Endodermal cell (in vitro differentiated cells): ENCODE data around the gene FNDC3A. TPM values are rescaled to one million over a fixed set of nuclear protein-coding genes. Genes with fewer than 3 reads are reported as not detected.

ENCODE experiments used
- DNase-seq: peaks from one replicate; pipeline ENCODE4 v3.0.0-alpha.2; 2017
- H3K27ac ChIP-seq: 2 replicates; pipeline ENCODE4 v1.5.1; 2013; ENCODE audit warnings: mild to moderate bottlenecking, low read depth, low read length, moderate library complexity
- H3K27me3 ChIP-seq: 2 replicates; pipeline ENCODE4 v1.6.1; 2013; ENCODE audit warnings: mild to moderate bottlenecking, low read length, moderate library complexity; ENCODE audit not compliant: insufficient read depth, control insufficient read depth, poor library complexity, severe bottlenecking
- H3K36me3 ChIP-seq: 2 replicates; pipeline ENCODE4 v1.7.0; 2013; ENCODE audit warnings: mild to moderate bottlenecking, low read length, moderate library complexity; ENCODE audit not compliant: control insufficient read depth, insufficient read depth
- H3K4me1 ChIP-seq: one replicate; pipeline ENCODE4 v1.7.0; 2013; ENCODE audit warnings: low read length; ENCODE audit not compliant: control insufficient read depth, insufficient read depth
- H3K4me3 ChIP-seq: 2 replicates; pipeline ENCODE4 v1.5.1; 2013; ENCODE audit warnings: mild to moderate bottlenecking, low read length, moderate library complexity
- H3K9ac ChIP-seq: 2 replicates; pipeline ENCODE4 v1.6.1; 2013; ENCODE audit warnings: mild to moderate bottlenecking, low read length, moderate library complexity; ENCODE audit not compliant: poor library complexity, severe bottlenecking; ENCODE audit errors: extremely low read depth
- H3K9me3 ChIP-seq: 2 replicates; pipeline ENCODE4 v1.6.1; 2013; ENCODE audit warnings: mild to moderate bottlenecking, low read length, moderate library complexity; ENCODE audit not compliant: control insufficient read depth
- H3K27ac Mint-ChIP-seq: 2 replicates; pipeline ENCODE4 v1.8.0; 2020; ENCODE audit warnings: mixed read lengths
- H3K27me3 Mint-ChIP-seq: 2 replicates; pipeline ENCODE4 v1.8.0; 2021; ENCODE audit warnings: mild to moderate bottlenecking, mixed read lengths; ENCODE audit not compliant: insufficient read depth
- H3K36me3 Mint-ChIP-seq: 2 replicates; pipeline ENCODE4 v1.8.0; 2020; ENCODE audit warnings: low read depth, mixed read lengths
- H3K4me1 Mint-ChIP-seq: 2 replicates; pipeline ENCODE4 v1.8.0; 2020; ENCODE audit warnings: mixed read lengths
- H3K4me3 Mint-ChIP-seq: 2 replicates; pipeline ENCODE4 v1.8.0; 2020; ENCODE audit warnings: mild to moderate bottlenecking, moderate library complexity, mixed read lengths
- H3K9me3 Mint-ChIP-seq: 2 replicates; pipeline ENCODE4 v1.8.0; 2020; ENCODE audit warnings: mild to moderate bottlenecking, mixed read lengths
- WGBS, 2 experiments: methylation state at CpG; one replicate each; pipeline versions ENCODE4 v1.1.5 to v1.1.7; 2013; ENCODE audit warnings: missing lambda C conversion rate in 2 of 2, mixed read lengths in 1 of 2; ENCODE audit not compliant: insufficient coverage in 1 of 2, insufficient read length in 1 of 2; 5-methylcytosine and 5-hydroxymethylcytosine counted together
- total RNA-seq, 2 donors: library from RNA; stranded (reverse); fragmentation: NEBNext Ultra II Directional in 1 of 2; extraction: Animal tissue kit (Norgen Biotek cat#: 25700) in 1 of 2; gene quantifications; 2 replicates in 1 of 2; 3 replicates in 1 of 2; pipeline ENCODE4 v1.2.1, GENCODE V29; 2021
- TF ChIP-seq, protein P1 (sequence below): fragments of 200-600 bp; sonication (generic); conservative IDR thresholded peaks from 2 replicates; pipeline ENCODE4 v1.5.0; 2021; ENCODE audit warnings: antibody characterized with exemption, mild to moderate bottlenecking

Gene FNDC3A
- total RNA-seq, 2 donors from 2014 or later: 42.2 to 42.8 TPM

DNA sequence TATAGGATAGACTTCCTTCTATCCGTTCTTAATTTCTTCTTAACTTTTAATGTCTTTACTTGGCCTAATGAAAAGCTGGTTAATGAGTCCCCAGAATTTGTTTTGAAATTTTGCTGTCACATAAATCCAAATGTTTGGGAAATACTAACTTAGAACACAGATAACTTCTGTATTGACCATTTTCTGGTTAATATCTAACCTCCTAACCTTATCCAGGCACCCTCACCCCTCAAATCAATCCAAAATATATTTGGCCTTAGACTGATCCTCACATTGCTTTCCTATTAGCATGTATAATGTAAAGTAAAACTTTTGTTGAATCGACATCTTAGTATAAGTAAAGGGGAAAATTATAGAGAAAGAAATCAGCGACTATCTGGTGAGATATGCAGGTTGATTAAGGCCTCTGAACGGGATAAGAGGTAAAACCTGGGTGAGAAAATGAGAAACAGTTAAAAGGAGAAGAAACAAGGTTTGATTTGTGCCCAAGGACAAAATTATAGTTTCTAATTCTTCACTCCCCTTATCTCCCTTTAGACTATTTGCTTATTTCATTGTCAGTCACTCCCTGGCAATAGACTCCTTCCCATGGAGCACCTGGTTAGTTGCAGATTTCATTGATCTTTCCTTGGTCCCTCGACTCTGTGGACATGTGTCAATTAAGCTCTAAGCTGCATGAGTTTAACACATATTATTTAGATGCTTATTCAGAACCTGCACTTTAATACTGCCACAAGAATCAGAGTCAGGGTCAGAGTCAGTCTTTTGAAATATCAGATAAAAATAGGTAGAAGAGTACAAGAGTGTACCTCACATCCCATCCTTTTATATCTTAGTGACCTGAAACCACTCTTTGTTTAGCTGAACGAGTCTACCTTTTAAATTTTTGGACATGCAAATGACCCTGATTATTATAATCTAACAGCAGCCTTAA, 125.2 kb downstream of the FNDC3A start:
- WGBS, 2 experiments: 86 to 92% methylated on average over 4 to 5 of the region's 6 CpGs
- Histone ChIP-seq H3K4me3 (no peak overlapping the region), H3K9ac (no peak overlapping the region), H3K9me3 (no peaks in the 10 kb centered on the region), H3K27me3 (no peaks in the 10 kb centered on the region), H3K27ac (no peak overlapping the region), H3K4me1 (no peaks in the 10 kb centered on the region), H3K36me3 (no peaks in the 10 kb centered on the region)
- TF ChIP-seq, protein P1, sequence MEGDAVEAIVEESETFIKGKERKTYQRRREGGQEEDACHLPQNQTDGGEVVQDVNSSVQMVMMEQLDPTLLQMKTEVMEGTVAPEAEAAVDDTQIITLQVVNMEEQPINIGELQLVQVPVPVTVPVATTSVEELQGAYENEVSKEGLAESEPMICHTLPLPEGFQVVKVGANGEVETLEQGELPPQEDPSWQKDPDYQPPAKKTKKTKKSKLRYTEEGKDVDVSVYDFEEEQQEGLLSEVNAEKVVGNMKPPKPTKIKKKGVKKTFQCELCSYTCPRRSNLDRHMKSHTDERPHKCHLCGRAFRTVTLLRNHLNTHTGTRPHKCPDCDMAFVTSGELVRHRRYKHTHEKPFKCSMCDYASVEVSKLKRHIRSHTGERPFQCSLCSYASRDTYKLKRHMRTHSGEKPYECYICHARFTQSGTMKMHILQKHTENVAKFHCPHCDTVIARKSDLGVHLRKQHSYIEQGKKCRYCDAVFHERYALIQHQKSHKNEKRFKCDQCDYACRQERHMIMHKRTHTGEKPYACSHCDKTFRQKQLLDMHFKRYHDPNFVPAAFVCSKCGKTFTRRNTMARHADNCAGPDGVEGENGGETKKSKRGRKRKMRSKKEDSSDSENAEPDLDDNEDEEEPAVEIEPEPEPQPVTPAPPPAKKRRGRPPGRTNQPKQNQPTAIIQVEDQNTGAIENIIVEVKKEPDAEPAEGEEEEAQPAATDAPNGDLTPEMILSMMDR: no peak
- H3K4me1 Mint-ChIP-seq: peaks cover 14% of the 10 kb centered on the region
- H3K9me3 Mint-ChIP-seq: no peaks in the 10 kb centered on the region
- H3K36me3 Mint-ChIP-seq: no peaks in the 10 kb centered on the region
- DNase-seq: no peak
- H3K4me3 Mint-ChIP-seq: no peak overlapping the region
- no peak overlapping the region for H3K27ac Mint-ChIP-seq
- H3K27me3 Mint-ChIP-seq: no peaks in the 10 kb centered on the region

DNA sequence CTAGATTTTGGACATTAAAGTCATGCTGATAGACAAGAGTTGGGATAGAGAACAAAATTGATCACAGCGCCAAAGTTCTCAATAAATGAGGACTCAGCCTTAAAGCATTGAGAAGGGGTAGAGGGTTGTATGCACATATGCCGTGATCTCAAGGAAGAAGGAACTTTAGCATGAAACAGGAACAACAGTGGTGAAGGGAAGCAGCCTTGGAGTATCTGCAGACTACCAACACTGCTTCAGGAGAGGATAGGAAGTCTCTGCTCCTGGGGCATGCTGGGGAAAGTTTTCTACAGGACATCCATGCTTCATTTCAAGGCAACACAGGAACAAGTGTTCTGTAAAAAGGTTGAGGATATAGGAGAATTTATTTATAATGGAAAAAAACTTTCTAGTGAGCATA, 132.5 kb downstream of the FNDC3A start:
- Histone ChIP-seq H3K9me3 (no peaks in the 10 kb centered on the region), H3K9ac (no peak overlapping the region), H3K36me3 (no peaks in the 10 kb centered on the region), H3K27ac (no peak overlapping the region), H3K4me1 (no peaks in the 10 kb centered on the region), H3K4me3 (no peak overlapping the region), H3K27me3 (no peaks in the 10 kb centered on the region)
- DNase-seq: no peak
- no peaks in the 10 kb centered on the region for H3K27me3 Mint-ChIP-seq
- H3K36me3 Mint-ChIP-seq: no peaks in the 10 kb centered on the region
- no peak overlapping the region for H3K27ac Mint-ChIP-seq
- 93 to 100% methylated on average over 2 of the region's 2 CpGs for WGBS, 2 experiments
- TF ChIP-seq, protein P1: no peak
- peaks cover 10% of the 10 kb centered on the region for H3K4me1 Mint-ChIP-seq
- no peaks in the 10 kb centered on the region for H3K9me3 Mint-ChIP-seq
- H3K4me3 Mint-ChIP-seq: no peak overlapping the region

DNA sequence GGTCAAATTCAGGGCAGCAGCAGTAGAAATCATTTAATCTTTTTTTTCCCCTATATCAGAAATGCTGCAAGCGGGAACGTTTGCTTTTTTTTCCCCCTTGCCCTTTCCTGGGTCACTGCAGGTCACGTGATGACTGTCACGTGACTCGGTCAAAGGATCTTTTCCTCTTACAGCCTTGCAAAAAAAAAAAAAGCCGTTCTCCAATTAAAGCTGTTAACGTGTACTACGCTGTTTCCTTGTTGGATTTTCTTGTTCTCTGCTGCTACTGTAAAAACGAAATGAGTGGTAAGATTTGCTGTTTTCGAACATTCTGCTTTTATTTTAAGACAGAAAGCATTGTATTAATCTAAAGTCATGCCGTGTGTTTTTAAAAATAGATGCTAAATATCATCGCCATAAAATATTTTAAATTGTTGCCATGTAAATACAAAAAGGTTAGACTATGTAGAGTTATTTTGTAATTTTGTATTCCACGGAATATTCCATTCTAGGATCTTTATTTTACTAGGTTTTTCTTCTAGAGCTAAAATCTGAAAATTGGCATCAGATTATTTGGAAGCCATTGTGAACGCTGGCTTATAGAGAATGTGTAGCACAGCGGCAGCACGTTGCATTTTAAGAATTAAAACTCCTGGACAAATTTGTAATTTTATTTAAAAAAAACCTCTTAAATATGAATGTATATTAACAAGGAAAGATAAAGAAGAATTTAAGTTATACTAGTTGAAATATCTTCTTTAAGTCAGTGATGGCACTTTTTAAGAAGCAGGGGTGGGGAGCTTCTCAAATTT, 134.6 kb downstream of the FNDC3A start:
- Mint-ChIP-seq H3K36me3 (peaks cover 5% of the 10 kb centered on the region), H3K4me1 (peaks cover 16% of the 10 kb centered on the region), H3K27ac (peak overlapping the region; percentile 95), H3K4me3 (peak overlapping the region; percentile 79), H3K27me3 (no peaks in the 10 kb centered on the region), H3K9me3 (no peaks in the 10 kb centered on the region)
- peak overlapping the region; percentile 93 for H3K9ac ChIP-seq
- peak overlapping the region; percentile 57 for H3K27ac ChIP-seq
- H3K4me3 ChIP-seq: peak overlapping the region; percentile 100
- TF ChIP-seq, protein P1: no peak
- peak; percentile 87 for DNase-seq
- H3K27me3 ChIP-seq: no peaks in the 10 kb centered on the region
- H3K4me1 ChIP-seq: no peaks in the 10 kb centered on the region
- no peaks in the 10 kb centered on the region for H3K9me3 ChIP-seq
- H3K36me3 ChIP-seq: peaks cover 8% of the 10 kb centered on the region
- 0 to 1% methylated on average over 4 to 14 of the region's 16 CpGs for whole genome bisulfite sequencing, 2 experiments
